Naive thymus-derived CD4-positive, alpha-beta T cell (primary cell): ENCODE measurements around the gene PRR11. TPM values are rescaled to one million over a fixed set of nuclear protein-coding genes. Genes with fewer than 3 reads are reported as not detected.

Experiments
- ATAC-seq: fragments of 150-1000 bp; cut with Tn5 transposase; 2 replicates; pipeline ENCODE4 v1.10.0; 2021; ENCODE audit warnings: mild to moderate bottlenecking, moderate library complexity
- CTCF ChIA-PET: fragments of 350-600 bp; sonication (Branson Sonifier 250); formaldehyde crosslinking; loops from one replicate; lab custom pipeline; 2021; ENCODE audit warnings: antibody characterized with exemption; lab: Charles Lee
- POLR2A ChIA-PET: fragments of 350-600 bp; sonication (Branson Sonifier 250); formaldehyde crosslinking; loops from one replicate; lab custom pipeline; 2021; ENCODE audit warnings: antibody characterized with exemption, inconsistent platforms; lab: Charles Lee
- DNase-seq, 9 donors: peaks; one replicate each; pipeline versions ENCODE4 v3.0.0 to v3.0.0-alpha.2; 2020 to 2022; ENCODE audit warnings: mixed read lengths in 1 of 9
- H3K27ac ChIP-seq: one replicate; pipeline ENCODE4 v1.7.0; 2013; ENCODE audit warnings: mild to moderate bottlenecking, low read depth, low read length, moderate library complexity
- H3K27me3 ChIP-seq, 2 donors: one replicate each; pipeline ENCODE4 v1.7.0; 2013; ENCODE audit warnings: low read length in 2 of 2, mild to moderate bottlenecking in 2 of 2, moderate library complexity in 2 of 2; ENCODE audit not compliant: control insufficient read depth in 2 of 2, insufficient read depth in 2 of 2
- H3K36me3 ChIP-seq, 3 experiments: 1 replicate in 2 of 3; 2 replicates in 1 of 3; pipeline ENCODE4 v1.7.0; 2013; ENCODE audit warnings: low read length in 3 of 3, mild to moderate bottlenecking in 3 of 3, moderate library complexity in 1 of 3; ENCODE audit not compliant: insufficient read depth in 3 of 3, control insufficient read depth in 2 of 3
- H3K4me1 ChIP-seq, 2 donors: one replicate each; pipeline ENCODE4 v1.7.0; 2013; ENCODE audit warnings: low read length in 2 of 2, mild to moderate bottlenecking in 2 of 2, moderate library complexity in 1 of 2; ENCODE audit not compliant: control insufficient read depth in 2 of 2, insufficient read depth in 2 of 2
- H3K4me3 ChIP-seq: 2 replicates; pipeline ENCODE4 v1.7.0; 2013; ENCODE audit warnings: mild to moderate bottlenecking, low read length
- H3K9me3 ChIP-seq, 3 experiments: 1 replicate in 2 of 3; 2 replicates in 1 of 3; pipeline ENCODE4 v1.7.0; 2013; ENCODE audit warnings: low read length in 3 of 3; ENCODE audit not compliant: control insufficient read depth in 2 of 3
- H3K27ac Mint-ChIP-seq, 9 donors: one replicate each; pipeline ENCODE4 v1.8.0; 2020 to 2022; ENCODE audit warnings: mixed read lengths in 9 of 9, mild to moderate bottlenecking in 8 of 9, moderate library complexity in 5 of 9, inconsistent platforms in 2 of 9
- H3K27me3 Mint-ChIP-seq, 5 donors: one replicate each; pipeline ENCODE4 v1.8.0; 2021 to 2022; ENCODE audit warnings: mixed read lengths in 5 of 5, mild to moderate bottlenecking in 1 of 5
- H3K36me3 Mint-ChIP-seq, 5 donors: one replicate each; pipeline ENCODE4 v1.8.0; 2020 to 2022; ENCODE audit warnings: mixed read lengths in 5 of 5, mild to moderate bottlenecking in 3 of 5, inconsistent platforms in 1 of 5
- H3K4me1 Mint-ChIP-seq, 7 donors: one replicate each; pipeline ENCODE4 v1.8.0; 2020 to 2022; ENCODE audit warnings: mixed read lengths in 7 of 7, mild to moderate bottlenecking in 3 of 7, inconsistent platforms in 1 of 7
- H3K4me3 Mint-ChIP-seq, 10 donors: one replicate each; pipeline ENCODE4 v1.8.0; 2020 to 2022; ENCODE audit warnings: mild to moderate bottlenecking in 10 of 10, mixed read lengths in 10 of 10, moderate library complexity in 6 of 10, inconsistent platforms in 2 of 10
- H3K9me3 Mint-ChIP-seq, 11 donors: one replicate each; pipeline ENCODE4 v1.8.0; 2020 to 2022; ENCODE audit warnings: mixed read lengths in 11 of 11, mild to moderate bottlenecking in 4 of 11, inconsistent platforms in 1 of 11, moderate library complexity in 1 of 11
- intact Hi-C, 2 donors: fragments of 100-400 bp; cut with micrococcal nuclease; formaldehyde crosslinking; loops; one replicate each; pipeline ENCODE4 v1.15.1; 2023
- polyA plus RNA-seq, 2 donors: library from polyadenylated mRNA; unstranded; fragments of 300-500 nt; fragmentation: Illumina TruSeq; gene quantifications; one replicate each; pipeline ENCODE4 v1.2.3, GENCODE V29; 2021
- total RNA-seq, 6 experiments: library from RNA in 5 of 6; stranded (reverse) in 5 of 6; gene quantifications; 1 replicate in 5 of 6; 2 replicates in 1 of 6; pipeline ENCODE4 v1.2.3 and lab custom pipeline; 2021 to 2026

Gene PRR11
- total and polyA plus RNA-seq, 7 experiments from 2014 or later, result 0.07 to 41.9 (median 0.62) TPM

DNA sequence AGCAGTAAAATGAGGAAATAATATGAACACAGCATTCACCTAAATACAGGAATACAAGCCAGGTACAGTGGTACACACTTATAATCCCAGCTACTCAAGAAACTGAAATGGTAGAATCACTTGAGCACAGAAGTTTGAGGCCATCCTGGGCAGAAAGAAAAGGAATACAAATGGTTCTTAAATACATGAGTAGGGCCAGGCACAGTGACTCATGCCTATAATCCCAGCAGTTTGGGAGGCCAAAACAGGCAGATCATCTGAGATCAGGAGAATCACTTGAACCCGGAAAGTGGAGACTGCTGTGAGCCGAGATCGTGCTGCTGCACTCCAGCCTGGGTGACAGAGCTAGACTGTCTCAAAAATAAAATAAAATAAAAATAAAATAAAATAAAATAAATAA lies 31.3 kb downstream of the PRR11 start:
- Mint-ChIP-seq H3K27ac (no peak overlapping the region), H3K27me3 (no peaks in the 10 kb centered on the region), H3K4me3 (no peak overlapping the region), H3K36me3 (peaks cover 0 to 23% (median 0%) of the 10 kb centered on the region in 5 donors), H3K4me1 (peaks cover 0 to 2% (median 0%) of the 10 kb centered on the region in 7 donors), H3K9me3 (no peaks in the 10 kb centered on the region)
- ChIA-PET CTCF (interaction anchor here (0.7 kb wide), 1 partner anchor 567 kb away, joined by 3 read pairs; no protein-coding TSS in a partner anchor), POLR2A (no interaction called here)
- Histone ChIP-seq H3K36me3 (no peaks in the 10 kb centered on the region), H3K4me3 (no peak overlapping the region), H3K27me3 (no peaks in the 10 kb centered on the region), H3K9me3 (no peaks in the 10 kb centered on the region), H3K4me1 (no peaks in the 10 kb centered on the region), H3K27ac (no peak overlapping the region)
- DNase-seq, result no peak
- no peak for ATAC-seq
- intact Hi-C loops, result no loop called here

DNA sequence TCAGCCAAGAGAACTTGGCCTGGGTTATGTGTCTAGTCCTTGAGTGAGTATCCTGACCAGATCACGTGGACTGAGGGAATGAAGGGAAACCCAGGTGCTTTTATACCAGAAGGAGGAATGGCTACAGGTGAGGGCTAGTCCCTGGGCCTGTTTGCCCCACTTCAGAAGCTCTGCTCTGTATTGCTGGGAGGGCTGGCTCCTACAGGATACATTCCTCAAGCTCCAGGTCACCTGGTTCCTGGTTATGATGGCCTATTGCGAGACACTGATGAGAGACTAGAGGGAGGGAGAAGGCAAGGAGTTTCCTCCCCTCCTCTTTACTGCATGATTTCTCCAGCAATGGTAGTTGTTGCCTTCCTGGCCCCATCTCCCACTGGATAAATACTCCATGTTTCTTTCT lies 35.3 kb downstream of the PRR11 start:
- H3K36me3 Mint-ChIP-seq, result peaks cover 0 to 22% (median 0%) of the 10 kb centered on the region in 5 donors
- H3K9me3 ChIP-seq, result no peaks in the 10 kb centered on the region
- no peak for DNase-seq
- H3K4me3 Mint-ChIP-seq, result no peak overlapping the region
- H3K27ac Mint-ChIP-seq, result no peak overlapping the region
- no peaks in the 10 kb centered on the region for H3K36me3 ChIP-seq
- no peaks in the 10 kb centered on the region for H3K27me3 Mint-ChIP-seq
- intact Hi-C loops, result no loop called here
- ChIA-PET CTCF (no interaction called here), POLR2A (no interaction called here)
- H3K9me3 Mint-ChIP-seq, result no peaks in the 10 kb centered on the region
- no peak for ATAC-seq
- H3K27me3 ChIP-seq, result no peaks in the 10 kb centered on the region
- no peak overlapping the region for H3K27ac ChIP-seq
- peaks cover 0 to 6% (median 0%) of the 10 kb centered on the region in 7 donors for H3K4me1 Mint-ChIP-seq
- H3K4me1 ChIP-seq, result no peaks in the 10 kb centered on the region
- no peak overlapping the region for H3K4me3 ChIP-seq

DNA sequence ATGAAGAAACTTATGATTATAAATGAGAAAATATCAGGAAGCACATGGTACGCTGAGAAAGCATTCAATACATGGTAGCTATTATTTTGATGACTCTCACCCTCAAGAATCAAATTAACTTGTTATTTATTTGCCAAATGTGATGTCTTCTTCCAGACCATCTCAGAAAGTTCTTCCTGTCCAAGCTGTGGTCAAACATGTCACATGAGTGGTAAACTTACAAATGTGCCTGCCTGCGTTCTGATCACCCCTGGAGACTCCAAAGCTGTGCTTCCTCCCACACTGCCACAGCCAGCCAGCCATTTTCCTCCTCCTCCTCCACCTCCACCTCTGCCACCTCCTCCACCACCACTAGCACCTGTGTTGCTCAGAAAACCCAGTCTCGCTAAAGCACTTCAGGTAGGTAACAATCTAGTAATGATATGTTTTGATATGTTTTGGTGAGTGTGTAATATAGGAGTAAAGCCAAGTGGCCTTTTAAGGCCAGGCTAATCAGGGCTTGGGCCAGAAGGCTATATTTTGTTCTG lies 37.9 kb downstream of the PRR11 start:
- no peak overlapping the region for H3K27ac ChIP-seq
- Mint-ChIP-seq H3K27me3 (no peaks in the 10 kb centered on the region), H3K4me3 (no peak overlapping the region), H3K36me3 (peaks cover 0 to 15% (median 0%) of the 10 kb centered on the region in 5 donors), H3K4me1 (peaks cover 0 to 6% (median 0%) of the 10 kb centered on the region in 7 donors), H3K9me3 (no peaks in the 10 kb centered on the region), H3K27ac (no peak overlapping the region)
- ATAC-seq (no peak), DNase-seq (no peak)
- no peaks in the 10 kb centered on the region for H3K9me3 ChIP-seq
- intact Hi-C loops, result no loop called here
- H3K4me1 ChIP-seq, result no peaks in the 10 kb centered on the region
- H3K27me3 ChIP-seq, result no peaks in the 10 kb centered on the region
- H3K4me3 ChIP-seq, result no peak overlapping the region
- H3K36me3 ChIP-seq, result no peaks in the 10 kb centered on the region
- POLR2A ChIA-PET, result interaction anchor here (1.0 to 1.1 kb wide), 2 partner anchors 15 to 16 kb away, joined by 4 to 5 read pairs; no protein-coding TSS in a partner anchor
- CTCF ChIA-PET, result interaction anchor here (0.6 kb wide), 1 partner anchor 148 kb away, joined by 4 read pairs; no protein-coding TSS in a partner anchor

DNA sequence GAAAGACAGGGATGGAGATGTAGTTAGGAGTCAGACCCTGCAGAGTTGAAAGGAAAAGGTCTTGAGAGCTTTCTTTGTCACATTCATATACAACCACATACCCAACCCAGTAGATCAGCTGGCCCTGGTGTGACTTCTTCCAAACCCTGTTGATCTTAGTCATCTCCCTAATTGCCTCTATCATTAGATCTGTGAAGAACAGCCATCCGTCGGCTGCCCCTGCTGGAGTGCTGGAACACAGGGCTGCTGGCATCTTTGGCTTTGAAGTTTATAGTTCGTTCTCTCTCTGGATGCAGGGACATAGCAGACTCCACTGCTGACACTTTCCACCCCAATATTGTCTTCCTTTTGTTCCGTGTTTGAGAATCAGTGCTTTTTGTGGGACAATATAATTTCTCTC lies 43.9 kb downstream of the PRR11 start:
- DNase-seq, result no peak
- Histone ChIP-seq H3K4me3 (no peak overlapping the region), H3K27ac (no peak overlapping the region), H3K27me3 (no peaks in the 10 kb centered on the region), H3K36me3 (no peaks in the 10 kb centered on the region), H3K9me3 (no peaks in the 10 kb centered on the region), H3K4me1 (no peaks in the 10 kb centered on the region)
- Mint-ChIP-seq H3K27me3 (no peaks in the 10 kb centered on the region), H3K9me3 (no peaks in the 10 kb centered on the region), H3K4me3 (no peak overlapping the region), H3K36me3 (peaks cover 0 to 10% (median 0%) of the 10 kb centered on the region in 5 donors), H3K4me1 (no peaks in the 10 kb centered on the region), H3K27ac (no peak overlapping the region)
- CTCF ChIA-PET, result interaction anchor here (0.6 kb wide), 1 partner anchor 10 kb away, joined by 5 read pairs; no protein-coding TSS in a partner anchor
- POLR2A ChIA-PET, result no interaction called here
- no peak for ATAC-seq
- intact Hi-C loops, result no loop called here

DNA sequence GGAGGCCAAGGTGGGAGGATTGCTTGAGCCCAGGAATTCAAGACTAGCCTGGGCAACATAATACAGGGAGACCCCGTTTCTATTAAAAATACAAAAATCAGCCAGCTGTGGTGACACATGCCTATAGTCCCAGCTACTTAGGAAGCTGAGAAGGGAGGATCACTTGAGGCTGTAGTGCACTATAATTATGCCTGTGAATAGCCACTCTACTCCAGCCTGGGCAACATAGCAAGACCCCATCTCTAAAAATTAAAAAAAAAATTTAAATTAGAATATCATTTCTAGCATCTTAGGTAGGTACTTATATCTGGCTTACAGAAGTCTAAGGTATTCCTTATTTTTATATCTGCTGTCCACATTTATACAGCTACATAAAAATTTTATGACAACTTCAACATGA lies 46.8 kb downstream of the PRR11 start:
- no peak overlapping the region for H3K27ac ChIP-seq
- H3K9me3 ChIP-seq, result no peaks in the 10 kb centered on the region
- H3K27me3 ChIP-seq, result no peaks in the 10 kb centered on the region
- no peaks in the 10 kb centered on the region for H3K27me3 Mint-ChIP-seq
- no peaks in the 10 kb centered on the region for H3K36me3 ChIP-seq
- ATAC-seq (no peak), DNase-seq (no peak)
- no peak overlapping the region for H3K4me3 ChIP-seq
- H3K27ac Mint-ChIP-seq, result no peak overlapping the region
- intact Hi-C loops, result no loop called here
- no peaks in the 10 kb centered on the region for H3K9me3 Mint-ChIP-seq
- H3K4me1 ChIP-seq, result no peaks in the 10 kb centered on the region
- no peaks in the 10 kb centered on the region for H3K4me1 Mint-ChIP-seq
- no peak overlapping the region for H3K4me3 Mint-ChIP-seq
- H3K36me3 Mint-ChIP-seq, result peaks cover 0 to 7% (median 0%) of the 10 kb centered on the region in 5 donors
- POLR2A ChIA-PET, result no interaction called here
- CTCF ChIA-PET, result interaction anchor here (0.5 kb wide), 1 partner anchor 26 kb away, joined by 6 read pairs; no protein-coding TSS in a partner anchor

DNA sequence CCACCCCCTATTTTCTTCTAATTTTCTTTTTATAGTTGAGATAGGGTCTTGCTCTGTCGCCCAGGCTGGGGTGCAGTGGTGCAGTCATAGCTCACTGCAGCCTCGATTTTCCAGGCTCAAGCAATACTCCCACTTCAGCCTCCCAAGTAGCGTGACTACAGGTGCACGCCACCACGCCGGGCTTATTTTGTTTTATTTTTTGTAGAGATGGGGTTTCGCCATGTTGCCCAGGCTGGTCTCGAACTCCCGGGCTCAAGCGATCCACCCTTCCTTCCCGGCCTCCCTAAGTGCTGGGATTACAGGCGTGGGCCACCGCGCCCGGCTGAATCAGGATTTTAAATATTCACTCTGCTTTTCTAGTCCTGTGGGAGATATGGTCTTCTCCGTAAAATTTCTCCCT lies 63.8 kb downstream of the PRR11 start:
- peaks cover 0 to 5% (median 0%) of the 10 kb centered on the region in 5 donors for H3K27me3 Mint-ChIP-seq
- Histone ChIP-seq H3K27ac (no peak overlapping the region), H3K9me3 (no peaks in the 10 kb centered on the region), H3K4me3 (no peak overlapping the region), H3K27me3 (no peaks in the 10 kb centered on the region), H3K4me1 (peaks cover 5 to 9% of the 10 kb centered on the region in 2 donors), H3K36me3 (peaks cover 0 to 3% (median 0%) of the 10 kb centered on the region in 3 experiments)
- intact Hi-C loops, result no loop called here
- H3K4me1 Mint-ChIP-seq, result peaks cover 5 to 19% (median 16%) of the 10 kb centered on the region in 7 donors
- no peaks in the 10 kb centered on the region for H3K9me3 Mint-ChIP-seq
- H3K36me3 Mint-ChIP-seq, result peaks cover 0 to 9% (median 0%) of the 10 kb centered on the region in 5 donors
- no peak for DNase-seq
- H3K4me3 Mint-ChIP-seq, result peak overlapping the region in 7 of 10 donors; percentile 95 to 100 (median 99)
- POLR2A ChIA-PET, result interaction anchor here (2.6 kb wide), 1 partner anchor 9 kb away, joined by 27 read pairs; the partner anchor contains the start of gene SMG8
- H3K27ac Mint-ChIP-seq, result peak overlapping the region in 1 of 9 donors; percentile 9
- no peak for ATAC-seq
- CTCF ChIA-PET, result interaction anchor here (0.9 kb wide), 1 partner anchor 94 kb away, joined by 3 read pairs; no protein-coding TSS in a partner anchor
